ENCODE results near the gene ERC2.

- TF ChIP-seq POLR2AphosphoS5 (IDR thresholded peaks at IDR 0.05) = no peak
- TF ChIP-seq CTCF (IDR thresholded peaks at IDR 0.05) = no peak
- no peak for TF ChIP-seq POLR2A (IDR thresholded peaks at IDR 0.05)
Measured at GRCh38 chr3:56137415-56137814, 330.9 kb downstream of the ERC2 start.
